Mesothelial cell of epicardium (in vitro differentiated cells): ENCODE results near the gene NRM. TPM values are rescaled to one million over a fixed set of nuclear protein-coding genes. Genes with fewer than 3 reads are reported as not detected.

Experiments used
- DNase-seq, 2 experiments: peaks; one replicate each; pipeline ENCODE4 v3.0.0; 2021; ENCODE audit warnings: low spot score in 2 of 2; ENCODE audit not compliant: unreplicated experiment in 2 of 2
- H3K27ac Mint-ChIP-seq: 2 replicates; pipeline ENCODE4 v1.8.0; 2021; ENCODE audit warnings: mixed read lengths
- H3K27me3 Mint-ChIP-seq: 2 replicates; pipeline ENCODE4 v1.8.0; 2021; ENCODE audit warnings: low read depth, mixed read lengths
- H3K36me3 Mint-ChIP-seq: 2 replicates; pipeline ENCODE4 v1.8.0; 2021; ENCODE audit warnings: mixed read lengths
- H3K4me1 Mint-ChIP-seq: 2 replicates; pipeline ENCODE4 v1.8.0; 2021; ENCODE audit warnings: mixed read lengths
- H3K4me3 Mint-ChIP-seq: 2 replicates; pipeline ENCODE4 v1.8.0; 2021; ENCODE audit warnings: mild to moderate bottlenecking, moderate library complexity, mixed read lengths
- H3K9me3 Mint-ChIP-seq: 2 replicates; pipeline ENCODE4 v1.8.0; 2021; ENCODE audit warnings: mixed read lengths
- total RNA-seq: library from RNA; stranded (reverse); gene quantifications from 3 replicates; pipeline ENCODE4 v1.2.1, GENCODE V29; 2021
- TF ChIP-seq, protein P1 (sequence below): fragments of 200-600 bp; sonication (generic); IDR thresholded peaks from one replicate; pipeline ENCODE4 v1.5.0; 2021; ENCODE audit warnings: antibody characterized with exemption; ENCODE audit not compliant: unreplicated experiment

The NRM gene
- total RNA-seq, 1 donor from 2014 or later, result 36.1 TPM

DNA sequence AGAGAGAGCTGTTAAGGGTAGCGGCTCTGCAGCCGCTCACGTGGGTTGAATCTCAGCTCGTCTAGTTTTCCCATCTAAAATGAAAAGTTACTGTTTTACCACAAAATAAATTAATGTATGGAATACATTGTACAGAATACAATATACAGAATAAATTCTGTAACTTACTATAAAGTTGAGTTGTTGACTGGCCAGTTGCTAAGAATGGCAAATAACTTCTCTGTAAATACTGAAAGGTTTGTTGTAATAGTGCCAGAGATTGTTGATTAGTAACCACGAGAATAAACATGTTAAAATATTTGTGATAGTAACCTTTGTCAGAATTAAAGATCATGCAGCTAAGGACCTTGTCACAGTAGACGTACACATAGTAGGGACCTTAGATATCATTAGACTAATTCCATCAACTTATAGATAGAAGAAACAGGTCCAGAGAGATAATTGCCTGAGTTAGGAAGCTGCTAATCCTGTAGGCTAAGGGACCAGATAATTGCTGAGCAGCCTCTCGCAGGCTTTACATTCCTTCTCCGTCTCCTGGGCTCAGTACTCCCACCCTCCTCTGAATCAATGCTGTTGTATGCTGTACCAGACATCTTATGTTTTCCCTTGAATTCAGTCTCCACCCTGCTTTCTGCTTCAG lies 544 bp upstream of the NRM start:
- no peak for DNase-seq
- Mint-ChIP-seq H3K4me1 (peaks cover 45% of the 10 kb centered on the region), H3K27ac (peak overlapping the region; percentile 93), H3K9me3 (no peaks in the 10 kb centered on the region), H3K4me3 (peak overlapping the region; percentile 89), H3K27me3 (no peaks in the 10 kb centered on the region), H3K36me3 (no peaks in the 10 kb centered on the region)
- TF ChIP-seq, protein P1, sequence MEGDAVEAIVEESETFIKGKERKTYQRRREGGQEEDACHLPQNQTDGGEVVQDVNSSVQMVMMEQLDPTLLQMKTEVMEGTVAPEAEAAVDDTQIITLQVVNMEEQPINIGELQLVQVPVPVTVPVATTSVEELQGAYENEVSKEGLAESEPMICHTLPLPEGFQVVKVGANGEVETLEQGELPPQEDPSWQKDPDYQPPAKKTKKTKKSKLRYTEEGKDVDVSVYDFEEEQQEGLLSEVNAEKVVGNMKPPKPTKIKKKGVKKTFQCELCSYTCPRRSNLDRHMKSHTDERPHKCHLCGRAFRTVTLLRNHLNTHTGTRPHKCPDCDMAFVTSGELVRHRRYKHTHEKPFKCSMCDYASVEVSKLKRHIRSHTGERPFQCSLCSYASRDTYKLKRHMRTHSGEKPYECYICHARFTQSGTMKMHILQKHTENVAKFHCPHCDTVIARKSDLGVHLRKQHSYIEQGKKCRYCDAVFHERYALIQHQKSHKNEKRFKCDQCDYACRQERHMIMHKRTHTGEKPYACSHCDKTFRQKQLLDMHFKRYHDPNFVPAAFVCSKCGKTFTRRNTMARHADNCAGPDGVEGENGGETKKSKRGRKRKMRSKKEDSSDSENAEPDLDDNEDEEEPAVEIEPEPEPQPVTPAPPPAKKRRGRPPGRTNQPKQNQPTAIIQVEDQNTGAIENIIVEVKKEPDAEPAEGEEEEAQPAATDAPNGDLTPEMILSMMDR, result no peak

DNA sequence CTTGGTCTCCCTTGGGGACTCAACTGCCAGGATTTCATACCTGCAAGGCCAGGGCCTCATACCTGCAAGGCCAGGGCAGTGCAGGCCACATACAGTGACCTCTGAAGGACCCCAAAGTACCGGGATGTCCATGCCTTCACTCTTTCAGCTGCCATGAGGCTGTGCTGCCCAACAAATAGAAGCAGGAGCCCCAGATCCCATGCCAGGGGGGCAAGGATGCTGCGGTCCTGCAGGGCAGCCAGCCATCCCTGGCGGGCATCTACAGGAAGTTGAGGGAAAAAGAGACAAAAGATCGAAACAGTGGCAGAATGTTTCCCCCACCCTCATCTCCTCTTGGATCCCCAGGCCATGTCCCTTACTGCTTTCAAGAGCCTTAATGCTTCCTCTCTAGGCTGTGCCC lies 799 bp downstream of the NRM start:
- no peaks in the 10 kb centered on the region for H3K36me3 Mint-ChIP-seq
- H3K4me1 Mint-ChIP-seq, result peaks cover 54% of the 10 kb centered on the region
- peak overlapping the region; percentile 96 for H3K27ac Mint-ChIP-seq
- no peak for DNase-seq
- H3K9me3 Mint-ChIP-seq, result no peaks in the 10 kb centered on the region
- no peaks in the 10 kb centered on the region for H3K27me3 Mint-ChIP-seq
- H3K4me3 Mint-ChIP-seq, result peak overlapping the region; percentile 89
- TF ChIP-seq, protein P1, result no peak

DNA sequence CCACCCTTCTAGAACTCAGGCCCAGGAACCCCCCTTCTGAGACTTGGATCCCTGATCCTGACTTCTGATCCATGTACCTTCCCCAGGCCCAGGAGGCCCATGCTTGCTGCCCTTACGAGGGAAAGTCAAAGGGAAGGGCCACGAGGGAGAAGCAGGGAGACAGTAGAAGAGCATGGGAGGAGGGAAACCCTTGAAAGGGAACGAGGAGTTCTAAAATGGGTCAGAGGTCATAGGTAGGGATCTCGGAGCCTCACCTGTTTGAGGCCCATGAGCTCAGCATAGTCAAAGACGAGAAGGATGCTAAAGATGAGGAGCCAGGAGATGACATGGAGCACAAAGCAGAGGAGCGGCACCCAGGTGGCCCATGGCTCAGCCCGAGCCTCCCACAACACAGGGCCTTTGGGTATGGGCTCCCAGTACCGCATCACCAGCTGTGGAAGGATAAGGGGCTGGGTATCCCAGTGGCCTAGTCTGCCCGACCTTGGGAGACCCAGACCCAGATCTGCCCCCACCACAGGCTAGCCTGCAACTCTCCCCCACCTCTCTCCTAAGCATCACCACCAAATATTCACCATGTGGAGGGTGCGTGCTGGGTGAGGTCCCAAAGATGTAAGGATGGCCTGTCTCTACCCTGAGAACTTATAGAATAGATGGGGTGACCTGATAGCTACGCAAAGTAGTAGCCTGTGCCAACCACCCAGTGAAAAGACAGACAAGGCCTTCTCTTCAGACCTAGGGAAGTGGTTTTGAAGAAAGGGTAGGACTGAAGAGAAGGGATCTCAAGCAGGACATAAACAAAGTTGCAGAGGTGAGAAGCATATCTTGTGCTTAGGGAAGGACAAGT lies 1.5 kb downstream of the NRM start:
- Mint-ChIP-seq H3K4me1 (peaks cover 57% of the 10 kb centered on the region), H3K27ac (peak overlapping the region; percentile 96), H3K36me3 (no peaks in the 10 kb centered on the region), H3K9me3 (no peaks in the 10 kb centered on the region), H3K27me3 (no peaks in the 10 kb centered on the region), H3K4me3 (peak overlapping the region; percentile 89)
- TF ChIP-seq, protein P1, result no peak
- no peak for DNase-seq

- peaks cover 63% of the 10 kb centered on the region for H3K4me1 Mint-ChIP-seq
These were observed 2.2 kb downstream of the NRM start for GRCh38 chr6:30688569-30688968.

DNA sequence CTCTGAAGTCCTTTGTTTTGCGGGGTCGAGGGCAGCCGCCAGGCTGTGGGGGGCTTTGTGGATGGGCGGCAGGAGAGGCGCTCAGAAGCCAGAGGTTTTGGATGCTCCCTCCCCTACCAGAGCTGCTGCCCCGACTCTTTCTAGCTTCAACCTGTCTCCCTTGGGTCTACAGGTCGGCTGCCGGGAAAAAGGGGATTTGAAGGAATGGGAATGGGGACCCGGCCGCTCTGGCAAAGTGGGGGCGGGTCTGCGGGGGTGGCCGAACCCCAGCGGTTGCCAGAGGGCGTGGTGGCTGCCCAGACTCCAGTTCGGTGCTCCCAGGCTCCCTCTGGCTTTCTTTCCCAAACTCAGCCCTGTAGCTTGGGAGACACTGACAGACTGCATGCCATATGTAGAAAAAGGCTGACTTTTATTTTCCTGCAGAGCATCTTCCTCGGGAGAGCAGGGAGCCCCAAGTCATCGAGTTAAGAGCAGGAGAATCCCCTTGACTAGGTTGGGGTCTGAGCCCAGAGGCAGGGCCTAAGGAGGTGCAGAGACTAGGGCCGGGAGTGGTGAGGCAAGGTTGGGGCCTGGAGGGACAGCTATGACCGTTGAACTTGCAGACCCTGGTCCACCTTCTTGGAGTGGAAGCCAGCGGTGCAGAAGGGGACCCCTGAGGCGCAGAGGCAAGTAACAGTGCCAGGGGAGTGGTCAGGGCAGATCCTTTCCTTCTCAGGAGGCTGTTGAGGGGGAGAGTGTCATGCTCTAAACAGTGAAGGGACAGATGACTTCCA lies 2.9 kb downstream of the NRM start:
- TF ChIP-seq, protein P1, result no peak
- DNase-seq, result no peak
- peak overlapping the region; percentile 81 for H3K4me3 Mint-ChIP-seq

More at GRCh38 chr6:30688569-30688968, 2.2 kb downstream of the NRM start:
- H3K4me3 Mint-ChIP-seq, result peak overlapping the region; percentile 81
- H3K9me3 Mint-ChIP-seq, result no peaks in the 10 kb centered on the region
- no peaks in the 10 kb centered on the region for H3K36me3 Mint-ChIP-seq
- peak overlapping the region; percentile 92 for H3K27ac Mint-ChIP-seq
- no peak for DNase-seq
- H3K27me3 Mint-ChIP-seq, result no peaks in the 10 kb centered on the region
- TF ChIP-seq, protein P1, result no peak

More for the DNA sequence above, 2.9 kb downstream of the NRM start:
- Mint-ChIP-seq H3K27ac (peak overlapping the region; percentile 92), H3K9me3 (no peaks in the 10 kb centered on the region), H3K27me3 (no peaks in the 10 kb centered on the region), H3K36me3 (no peaks in the 10 kb centered on the region), H3K4me1 (peaks cover 71% of the 10 kb centered on the region)
